ENCODE results near the gene CAPN12.

CAPN12 gene

DNA sequence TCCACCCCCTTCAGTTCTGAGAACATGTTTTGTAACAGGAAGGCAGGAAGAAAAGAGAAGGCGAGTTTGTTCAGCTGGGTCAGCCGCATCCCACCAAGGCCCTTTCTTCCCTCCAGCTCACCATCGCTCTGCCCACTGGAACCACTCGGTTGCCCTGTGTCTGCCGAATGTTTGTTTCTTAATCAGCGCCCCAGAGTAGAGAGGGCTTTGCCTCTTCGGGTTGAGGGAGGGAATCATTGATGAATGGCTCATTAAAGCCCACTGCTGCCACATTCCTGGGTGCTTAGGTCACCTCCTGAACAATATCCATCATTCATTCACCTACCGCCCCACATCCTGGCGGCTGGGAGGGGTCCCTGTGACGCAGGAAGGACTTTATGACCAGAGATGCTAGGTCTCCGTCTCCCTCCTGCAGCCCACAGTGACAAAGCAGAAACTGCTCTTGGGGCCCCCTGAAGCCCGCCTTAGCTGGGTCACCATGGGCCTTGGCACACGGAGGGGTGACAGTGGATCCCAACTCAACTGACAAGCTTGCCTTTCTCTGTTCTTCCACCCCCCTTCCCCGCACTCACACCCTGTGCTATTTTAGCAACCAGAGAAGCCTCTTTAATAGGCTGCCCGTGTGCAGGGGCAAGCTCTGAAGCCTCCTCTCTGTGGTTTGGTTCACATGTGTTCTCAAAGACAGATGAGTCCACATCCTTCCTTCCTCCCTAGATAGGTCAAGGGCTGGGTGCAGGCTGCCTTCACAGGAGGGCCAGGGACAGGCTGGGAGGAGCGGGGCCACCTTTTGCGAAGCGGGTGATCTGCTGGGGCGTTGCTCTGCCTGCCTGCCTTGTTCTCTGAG is 50.7 kb downstream of the CAPN12 start:
- peak; percentile 31 to 54 for DNase-seq

DNA sequence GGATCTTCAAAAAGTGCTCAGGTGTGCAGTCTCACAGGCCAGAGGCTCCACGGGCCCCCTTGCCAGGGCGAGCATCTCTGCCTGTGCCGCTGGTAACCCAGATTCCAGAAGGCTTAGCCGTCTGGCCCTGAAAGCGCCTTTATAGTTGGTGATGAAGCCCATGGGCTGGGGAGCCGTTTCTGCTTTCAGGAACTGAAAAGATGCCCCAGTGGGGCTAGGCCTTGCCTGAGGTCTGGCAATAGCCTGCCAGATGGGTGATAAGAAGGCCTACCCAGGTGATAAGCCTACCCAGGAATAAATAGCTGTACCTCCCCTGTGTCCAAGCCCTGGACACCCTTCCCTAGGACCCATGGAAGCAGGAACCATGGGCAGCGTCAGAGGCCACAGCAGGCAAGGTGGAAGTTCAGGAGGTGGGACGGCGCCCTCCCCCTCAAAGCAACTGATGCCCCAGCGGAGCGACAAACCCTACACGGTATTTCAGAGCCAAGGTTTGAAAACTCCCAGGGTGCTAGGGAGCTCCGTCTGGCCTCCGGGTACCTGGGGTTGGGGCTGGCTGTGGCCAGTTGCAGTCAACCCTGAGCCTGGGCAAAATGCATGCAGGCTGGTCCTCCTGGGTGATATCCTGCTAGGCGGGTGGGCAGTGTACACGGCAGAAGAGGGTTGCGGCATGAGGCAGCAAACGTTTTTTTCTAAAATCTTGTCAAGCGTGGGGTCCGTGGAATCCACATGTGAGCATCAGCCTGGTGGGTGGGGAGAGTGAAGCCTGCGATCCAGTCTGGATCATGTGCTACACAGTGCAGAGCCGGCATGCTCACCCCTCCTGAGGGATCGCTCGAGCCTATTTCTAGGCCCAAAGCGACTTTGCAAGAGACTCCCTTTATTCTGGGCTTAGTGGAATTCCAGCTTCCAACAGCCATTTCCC is 51.6 kb downstream of the CAPN12 start:
- DNase-seq, result no peak

DNA sequence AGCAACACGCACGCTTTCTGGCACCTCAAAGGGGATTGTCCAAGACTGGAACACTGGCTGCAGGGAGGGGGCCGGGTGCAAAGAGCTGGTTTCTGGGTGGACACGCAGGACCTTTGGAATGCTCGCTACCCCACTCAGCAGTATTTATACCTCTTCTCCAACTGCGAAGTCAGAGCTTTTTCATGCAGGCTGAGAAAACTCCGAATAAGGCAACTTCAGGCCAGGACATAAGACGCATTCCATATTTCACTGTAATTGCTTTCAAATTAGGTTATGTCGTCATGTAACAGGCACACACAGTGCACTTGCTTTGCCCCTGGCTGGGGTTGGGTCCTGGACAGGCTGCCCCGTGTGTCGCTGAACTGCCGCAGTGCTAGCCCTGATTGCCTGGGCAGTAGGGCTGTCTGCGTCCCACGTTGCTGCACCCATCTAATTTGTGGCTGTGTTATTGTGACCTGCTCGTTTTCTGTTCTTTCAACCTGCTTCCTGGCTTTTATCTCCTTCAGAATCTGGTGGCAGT is 52.3 kb downstream of the CAPN12 start:
- DNase-seq, result no peak

DNA sequence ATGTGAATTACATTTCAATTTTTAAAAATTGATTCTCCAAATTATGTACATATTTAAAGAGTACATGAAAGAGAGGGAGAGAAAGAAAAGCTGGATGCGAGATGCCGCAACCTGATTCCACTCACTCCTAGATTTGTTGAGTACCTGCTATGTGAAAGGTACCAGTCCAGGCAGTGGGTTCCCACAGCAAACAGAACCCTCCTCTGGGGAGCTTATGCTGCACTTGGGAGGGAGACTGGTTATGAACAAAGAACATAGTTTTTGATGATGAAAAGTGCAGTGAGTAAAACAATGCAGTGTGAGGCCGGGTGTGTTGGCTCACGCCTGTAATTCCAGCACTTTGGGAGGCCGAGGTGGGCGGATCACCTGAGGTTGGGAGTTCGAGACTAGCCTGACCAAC is 53.4 kb downstream of the CAPN12 start:
- no peak for DNase-seq

DNA sequence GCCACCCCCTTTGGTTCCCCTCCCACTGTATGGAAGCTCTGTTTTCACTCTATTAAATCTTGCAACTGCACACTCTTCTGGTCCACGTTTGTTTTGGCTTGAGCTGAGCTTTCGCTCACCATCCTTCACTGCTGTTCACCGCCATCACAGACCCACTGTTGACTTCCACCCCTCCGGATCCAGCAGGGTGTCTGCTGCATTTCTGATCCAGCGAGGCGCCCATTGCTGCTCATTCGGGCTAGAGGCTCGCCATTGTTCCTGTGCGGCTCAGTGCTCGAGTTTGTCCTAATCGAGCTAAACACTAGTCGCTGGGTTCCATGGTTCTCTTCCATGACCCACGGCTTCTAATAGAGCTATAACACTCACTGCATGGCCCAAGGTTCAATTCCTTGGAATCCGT is 54.1 kb downstream of the CAPN12 start:
- no peak for DNase-seq

DNA sequence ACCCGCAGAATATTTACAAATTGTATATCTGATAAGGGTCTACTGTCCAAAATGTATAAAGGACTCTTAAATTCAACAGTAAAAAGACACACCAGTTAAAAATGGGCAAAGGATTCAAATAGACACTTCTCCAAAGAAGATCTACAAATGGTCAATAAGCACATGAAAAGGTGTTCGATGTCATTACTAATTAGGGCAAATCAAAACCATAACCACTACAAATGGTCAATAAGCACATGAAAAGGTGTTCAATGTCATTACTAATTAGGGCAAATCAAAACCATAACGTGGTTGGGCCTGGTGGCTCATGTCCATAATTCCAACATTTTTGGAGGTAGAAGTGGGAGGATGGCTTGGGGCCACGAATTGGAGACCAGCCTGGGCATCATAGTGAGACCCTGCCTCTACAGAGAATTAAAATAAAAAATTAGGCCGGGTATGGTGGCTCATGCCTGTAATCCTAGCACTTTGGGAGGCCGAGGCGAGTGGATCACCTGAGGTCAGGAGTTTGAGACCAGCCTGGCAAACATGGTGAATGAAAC is 56.4 kb downstream of the CAPN12 start:
- no peak for DNase-seq

DNA sequence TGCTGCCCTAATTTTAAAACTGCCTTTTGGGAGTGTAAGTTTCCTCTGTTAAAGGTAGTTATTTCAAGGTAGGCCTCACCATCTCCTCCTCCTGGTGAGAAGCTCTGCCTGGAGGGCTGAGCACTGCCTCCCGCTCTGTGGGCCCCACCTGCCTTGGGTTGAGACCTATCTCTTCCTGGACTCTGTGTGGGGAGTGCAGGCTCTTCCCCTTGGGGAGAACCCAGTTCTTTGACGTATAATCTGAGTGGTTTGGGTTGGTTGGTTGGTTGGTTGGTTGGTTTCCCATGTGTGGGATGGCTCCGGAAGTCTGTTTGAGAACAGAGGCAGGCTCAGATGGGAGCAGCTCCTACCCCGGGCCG is 57.8 kb downstream of the CAPN12 start:
- no peak for DNase-seq

DNA sequence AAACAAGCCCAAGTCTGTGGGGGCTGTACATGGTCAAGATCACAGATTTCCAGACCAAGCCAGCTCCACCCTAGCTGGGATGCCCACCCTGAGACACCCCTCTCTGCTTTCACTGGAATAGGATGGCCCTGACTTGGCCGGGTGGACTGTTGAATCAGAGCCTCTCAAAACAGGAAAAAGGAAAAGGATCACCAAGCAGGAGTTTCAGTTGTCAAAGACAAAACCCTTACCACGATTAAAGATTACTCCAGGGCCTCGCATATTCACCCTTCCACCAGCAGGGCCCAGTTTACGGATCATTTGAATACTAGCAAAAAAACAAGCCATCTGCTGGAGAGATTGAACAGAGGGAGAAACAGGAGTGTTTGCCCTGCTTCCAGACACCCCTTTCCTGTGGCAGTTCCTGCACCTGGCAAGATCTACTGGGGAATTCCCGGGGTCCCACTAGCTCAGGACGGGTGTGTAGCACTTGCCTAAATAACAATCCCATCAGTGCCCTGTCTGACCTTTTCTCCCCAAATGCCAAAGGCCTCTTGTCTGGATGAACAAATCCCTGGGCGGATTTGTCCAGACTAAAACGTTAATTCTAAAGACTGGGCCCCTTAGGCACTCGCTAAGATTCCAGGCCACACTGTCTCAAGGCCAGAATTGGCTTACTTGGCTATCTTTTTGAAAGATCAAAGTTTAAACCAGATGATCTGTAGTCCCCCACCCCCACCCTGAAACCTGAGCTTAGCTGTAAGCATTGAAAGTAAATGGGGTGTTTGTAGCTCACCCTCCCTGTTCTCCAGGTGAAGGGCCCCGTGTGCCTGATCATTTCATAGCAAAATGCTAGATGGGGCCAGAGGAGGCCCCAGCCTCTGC is 58.4 kb downstream of the CAPN12 start:
- DNase-seq, result no peak

DNA sequence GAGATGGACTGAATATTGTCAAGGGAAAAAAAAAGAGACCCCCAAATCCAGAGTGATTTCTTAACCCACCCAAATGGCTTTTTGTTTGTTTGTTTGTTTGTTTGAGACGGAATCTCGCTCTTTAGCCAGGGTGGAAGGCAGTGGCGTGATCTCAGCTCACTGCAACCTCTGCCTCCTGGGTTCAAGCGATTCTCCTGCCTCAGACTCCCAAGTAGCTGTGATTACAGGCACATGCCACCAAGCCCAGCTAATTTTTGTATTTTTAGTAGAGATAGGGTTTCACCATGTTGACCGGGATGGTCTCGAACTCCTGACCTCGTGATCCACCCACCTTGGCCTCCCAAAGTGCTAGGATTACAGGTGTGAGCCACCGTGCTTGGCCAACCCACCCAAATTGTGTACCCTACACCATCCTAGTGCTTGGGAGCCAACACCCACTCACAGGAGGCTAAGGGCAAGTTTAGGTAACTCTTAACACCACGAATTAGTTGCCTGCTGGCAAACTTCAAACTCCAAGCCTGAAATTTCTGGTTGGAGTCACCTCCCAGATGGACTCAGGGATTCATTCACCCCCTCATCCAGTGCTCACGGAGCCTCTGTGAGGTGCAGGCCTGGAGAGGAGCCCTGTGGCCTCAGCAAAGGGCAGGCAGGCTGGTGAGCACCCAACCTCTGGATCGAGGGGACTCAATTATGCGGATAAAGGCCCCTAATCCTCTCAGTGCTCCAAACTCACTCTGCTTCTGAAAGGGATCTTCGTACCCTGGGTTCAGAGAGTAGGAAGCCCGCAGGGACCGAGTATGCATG is 59.2 kb downstream of the CAPN12 start:
- DNase-seq, result no peak

DNA sequence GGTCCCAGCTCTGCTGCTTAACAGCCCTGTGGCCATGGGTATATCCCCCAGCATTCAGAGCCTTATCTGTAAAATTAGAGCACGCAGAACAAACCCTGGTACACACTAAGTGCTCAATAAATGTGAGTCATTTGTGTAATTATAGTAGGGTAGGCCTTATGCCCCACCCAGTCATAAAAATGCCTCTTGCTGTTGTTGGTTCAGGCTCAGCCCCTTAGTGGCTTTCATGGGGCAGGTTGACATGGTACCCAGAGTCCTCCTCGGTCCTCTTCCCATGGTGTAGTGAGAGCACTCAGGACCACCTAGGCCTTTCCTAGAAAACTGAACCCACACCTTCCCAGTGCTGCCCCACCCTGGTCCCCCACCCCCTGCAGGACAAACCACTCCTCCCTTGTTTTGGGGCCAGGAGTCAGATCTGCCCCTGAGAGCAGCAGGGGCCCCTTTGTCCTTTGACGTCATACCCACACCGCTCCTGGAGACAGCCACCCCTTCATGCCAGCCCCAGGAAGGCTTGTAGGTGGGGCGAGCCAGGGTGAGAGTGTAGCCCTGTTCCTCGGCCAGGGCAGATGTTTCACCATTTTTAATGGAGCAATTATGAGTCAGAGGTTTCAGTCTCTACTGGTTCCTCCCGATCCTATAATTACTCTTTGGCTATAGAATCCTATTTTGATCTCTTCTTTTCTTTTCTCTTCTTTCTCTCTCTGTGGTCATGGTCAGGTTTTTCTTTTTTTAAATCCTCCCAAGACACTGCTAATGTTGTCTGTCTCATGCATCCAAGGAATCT is 60.0 kb downstream of the CAPN12 start:
- DNase-seq, result peak in 1 of 2 experiments; percentile 6

DNA sequence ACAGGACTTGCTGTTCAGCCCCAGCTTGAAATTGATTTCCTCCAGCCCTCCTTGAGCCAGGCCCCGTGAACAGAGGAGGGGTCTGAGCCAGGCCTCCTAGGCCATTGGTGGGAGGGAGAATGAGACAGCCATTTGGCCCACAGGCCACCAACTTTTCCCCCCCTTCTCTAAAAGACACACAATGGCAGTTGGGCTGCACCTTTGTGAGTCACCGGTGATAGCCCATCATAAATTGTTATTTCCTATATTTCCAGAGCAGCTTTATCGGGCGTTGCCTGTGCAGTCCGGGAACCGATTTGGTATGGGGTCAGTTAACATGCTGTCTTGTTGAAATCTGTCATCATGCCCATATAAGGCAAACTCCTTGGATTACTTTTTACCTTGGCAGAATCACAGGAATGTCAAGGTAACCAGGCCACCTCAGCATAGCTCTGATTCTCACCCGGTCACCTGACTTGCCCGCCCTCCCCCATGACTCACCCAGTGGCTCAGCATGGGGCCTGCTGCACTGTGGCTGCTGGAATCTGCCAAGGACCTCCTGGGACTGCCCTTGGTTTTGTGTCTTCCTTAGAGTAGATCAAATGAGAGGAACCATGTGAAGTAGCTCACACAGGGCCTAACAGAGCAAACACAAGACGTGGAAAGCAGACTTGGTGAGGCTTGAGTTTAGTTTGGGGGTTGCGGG is 60.7 kb downstream of the CAPN12 start:
- DNase-seq, result no peak

DNA sequence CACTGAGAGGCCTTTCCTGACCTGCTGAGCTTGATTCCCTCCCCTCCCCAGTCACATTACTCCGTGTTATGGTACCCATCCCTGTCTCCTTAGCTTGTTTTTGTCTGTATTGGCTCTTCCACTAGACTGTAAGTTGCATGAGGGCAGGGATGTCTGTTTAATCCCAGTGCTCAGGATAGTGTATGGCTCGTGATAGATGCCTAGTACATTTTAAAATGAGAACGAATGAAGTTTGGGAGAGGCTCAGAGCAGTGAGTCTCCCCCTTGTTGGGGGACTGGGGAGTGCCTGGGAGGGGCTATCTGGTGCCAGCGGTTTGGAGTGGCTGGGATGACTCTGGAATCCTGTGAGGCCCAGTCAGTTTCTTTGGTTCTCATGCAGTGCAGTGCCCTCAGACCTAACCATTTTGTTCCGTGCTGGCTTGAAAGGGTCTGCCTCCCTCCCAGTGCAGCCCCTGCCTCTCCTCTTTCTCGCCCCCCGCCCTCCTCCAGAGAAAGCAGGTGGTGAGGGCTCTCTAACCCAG is 61.3 kb downstream of the CAPN12 start:
- DNase-seq, result no peak

DNA sequence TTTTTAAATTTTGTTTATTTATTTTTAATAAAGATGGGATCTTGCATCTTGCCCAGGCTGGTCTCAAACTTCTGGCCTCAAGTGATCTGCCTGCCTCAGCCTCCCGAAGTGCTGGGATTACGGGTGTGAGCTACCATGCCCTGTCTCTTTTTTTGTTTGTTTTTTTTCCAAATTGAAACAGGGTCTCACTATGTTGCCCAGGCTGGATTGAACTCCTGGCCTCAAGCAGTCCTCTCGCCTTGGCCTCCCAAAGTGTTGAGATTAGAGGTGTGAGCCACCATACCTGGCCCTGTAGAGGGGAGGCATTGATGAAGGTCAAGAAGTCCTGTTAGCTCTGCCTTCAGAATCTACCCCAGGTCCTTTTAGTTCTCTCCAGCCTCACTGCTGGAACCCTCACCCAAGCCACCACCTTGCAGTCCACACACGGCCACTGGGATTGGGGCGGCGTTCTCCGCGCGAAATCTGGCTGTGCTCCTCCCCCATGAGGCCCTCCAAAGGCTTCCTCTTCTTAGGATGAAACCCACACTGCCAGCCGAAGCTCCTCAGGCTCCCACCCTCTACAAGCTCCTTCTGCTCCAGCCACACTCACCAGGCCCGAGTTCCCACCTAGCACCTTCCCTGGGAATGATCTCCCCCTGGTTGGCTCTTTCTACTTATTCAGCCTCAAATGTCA is 61.9 kb downstream of the CAPN12 start:
- no peak for DNase-seq
